BLaER1 (cell line): ENCODE measurements around the gene GRAMD1B.

Experiments
- H3K27ac ChIP-seq: shearing (Covaris generic); formaldehyde crosslinking; 2 replicates; pipeline ENCODE4 v1.8.1; 2022
- H3K27me3 ChIP-seq: shearing (Covaris generic); formaldehyde crosslinking; 2 replicates; pipeline ENCODE4 v1.8.1; 2022
- H3K36me3 ChIP-seq: shearing (Covaris generic); formaldehyde crosslinking; 2 replicates; pipeline ENCODE4 v1.8.1; 2022
- H3K4me1 ChIP-seq: shearing (Covaris generic); formaldehyde crosslinking; 2 replicates; pipeline ENCODE4 v1.8.1; 2022
- H3K4me2 ChIP-seq: shearing (Covaris generic); formaldehyde crosslinking; 2 replicates; pipeline ENCODE4 v1.8.1; 2022
- H3K4me3 ChIP-seq: shearing (Covaris generic); formaldehyde crosslinking; 2 replicates; pipeline ENCODE4 v1.8.1; 2022
- H3K9ac ChIP-seq: shearing (Covaris generic); formaldehyde crosslinking; 2 replicates; pipeline ENCODE4 v1.8.1; 2022
- H3K9me3 ChIP-seq: shearing (Covaris generic); formaldehyde crosslinking; 2 replicates; pipeline ENCODE4 v1.8.1; 2022
- H4K20me1 ChIP-seq: shearing (Covaris generic); formaldehyde crosslinking; 2 replicates; pipeline ENCODE4 v1.8.1; 2022
- Cebpa-rat ChIP-seq: shearing (Covaris generic); IDR thresholded peaks from 2 replicates; pipeline ENCODE4 v1.8.1; 2022

GRAMD1B gene

DNA sequence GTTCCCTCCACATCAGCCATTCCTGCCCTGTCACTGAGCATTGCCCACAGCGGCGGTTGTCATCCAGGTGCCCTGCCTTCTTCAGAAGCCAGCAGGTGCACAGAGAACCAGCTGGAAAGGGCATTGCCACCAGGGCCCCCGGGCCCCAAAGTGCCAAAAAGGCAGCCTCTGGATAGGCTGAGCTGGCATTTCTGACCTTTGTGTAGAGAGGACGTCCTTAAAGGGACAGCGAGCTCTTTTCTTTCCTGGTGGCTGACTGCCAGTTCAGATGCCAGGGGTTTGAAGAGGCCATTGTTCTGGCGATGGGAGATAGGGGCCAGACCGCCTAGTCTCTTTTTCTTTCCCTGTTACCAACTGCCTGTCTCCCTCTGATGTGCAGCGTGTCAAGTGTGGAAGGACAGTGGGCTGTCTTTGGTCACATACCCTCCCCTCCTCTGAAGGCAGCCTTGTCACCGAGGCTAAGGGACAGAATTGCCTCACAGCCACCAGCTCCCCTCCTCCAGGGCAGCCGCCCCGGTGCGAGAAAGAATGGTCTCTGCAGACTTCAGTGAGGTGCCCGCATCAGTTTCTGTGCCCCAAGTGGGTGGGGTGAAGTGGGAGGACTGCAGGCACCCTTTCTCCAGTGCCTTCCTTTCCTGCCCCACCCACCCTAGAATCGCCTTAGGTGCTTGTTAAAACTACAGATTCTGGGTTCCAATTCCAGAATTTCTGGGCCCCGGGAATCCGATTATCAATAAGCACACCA lies 114.7 kb downstream of the GRAMD1B start:
- H3K36me3 ChIP-seq: no peaks in the 10 kb centered on the region
- H3K27ac ChIP-seq: no peak overlapping the region; the same call in 1 of the 2 replicates
- H3K4me1 ChIP-seq: peaks cover 68% of the 10 kb centered on the region
- H4K20me1 ChIP-seq: peaks cover 61% of the 10 kb centered on the region
- no peaks in the 10 kb centered on the region for H3K27me3 ChIP-seq
- no peak overlapping the region for H3K4me3 ChIP-seq
- H3K9me3 ChIP-seq: no peaks in the 10 kb centered on the region
- H3K4me2 ChIP-seq: peak overlapping the region; percentile 83
- no peak overlapping the region for H3K9ac ChIP-seq
- TF ChIP-seq Cebpa-rat: no peak

DNA sequence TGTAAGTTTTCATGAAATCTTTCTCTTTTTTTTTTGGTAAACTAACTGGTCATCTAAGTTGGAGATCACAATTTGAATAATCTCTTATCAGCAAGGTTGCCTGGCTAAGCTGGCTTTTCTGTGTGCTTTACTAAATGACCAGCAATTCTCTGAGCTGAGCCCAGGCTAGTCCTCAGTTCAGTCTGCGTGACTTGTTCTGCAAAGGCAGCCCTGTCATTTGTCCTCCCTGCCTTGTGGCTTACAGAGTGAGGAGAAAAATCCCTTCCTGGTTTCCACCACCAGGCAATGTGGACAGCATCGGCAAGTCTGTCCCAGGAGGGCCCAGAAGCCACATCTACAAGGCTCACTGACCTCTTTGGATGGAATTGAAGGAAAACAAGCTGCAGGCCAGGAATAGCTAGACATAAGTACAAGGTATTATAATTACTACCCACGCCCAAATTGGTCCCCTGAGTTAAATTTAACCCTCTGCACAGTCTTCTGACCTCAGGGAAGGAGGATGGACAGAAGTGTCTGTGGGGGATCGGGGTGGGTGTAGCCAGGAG lies 115.7 kb downstream of the GRAMD1B start:
- no peak overlapping the region for H3K27ac ChIP-seq
- peaks cover 70% of the 10 kb centered on the region for H4K20me1 ChIP-seq

DNA sequence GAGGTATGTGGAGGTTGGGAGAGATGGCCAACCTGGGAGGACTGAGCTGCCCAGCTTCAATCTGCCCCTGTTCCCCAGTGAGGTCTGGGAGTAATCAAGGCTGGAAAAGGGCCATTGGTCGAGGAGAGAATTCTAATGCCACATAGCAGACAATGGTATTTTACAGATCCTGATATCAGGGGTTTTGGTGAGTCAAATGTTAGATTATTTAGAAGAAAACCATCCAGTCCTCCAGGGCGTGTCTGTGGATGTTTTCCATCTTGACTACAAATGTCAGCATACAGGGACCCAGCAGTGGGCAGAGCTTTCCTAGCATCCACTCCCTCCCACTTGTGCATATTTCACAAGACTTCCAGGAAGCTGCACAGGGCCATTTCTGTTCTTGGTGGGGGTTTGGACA lies 116.4 kb downstream of the GRAMD1B start:
- no peak for TF ChIP-seq Cebpa-rat
- H3K9me3 ChIP-seq: no peaks in the 10 kb centered on the region
- H3K4me1 ChIP-seq: peaks cover 69% of the 10 kb centered on the region
- no peaks in the 10 kb centered on the region for H3K27me3 ChIP-seq
- H3K4me3 ChIP-seq: no peak overlapping the region
- H3K9ac ChIP-seq: no peak overlapping the region
- H4K20me1 ChIP-seq: peaks cover 75% of the 10 kb centered on the region
- H3K36me3 ChIP-seq: no peaks in the 10 kb centered on the region
- H3K27ac ChIP-seq: no peak overlapping the region
- H3K4me2 ChIP-seq: peak overlapping the region; percentile 83

More for the DNA sequence above, 115.7 kb downstream of the GRAMD1B start:
- no peak for TF ChIP-seq Cebpa-rat
- no peaks in the 10 kb centered on the region for H3K27me3 ChIP-seq
- no peak overlapping the region for H3K4me3 ChIP-seq
- H3K9me3 ChIP-seq: no peaks in the 10 kb centered on the region
- H3K36me3 ChIP-seq: no peaks in the 10 kb centered on the region
- 0 out of 2 replicates have a peak overlapping the region, but pooled peaks have one; percentile 39 for H3K9ac ChIP-seq
- H3K4me1 ChIP-seq: peaks cover 72% of the 10 kb centered on the region
- H3K4me2 ChIP-seq: peak overlapping the region; percentile 83

DNA sequence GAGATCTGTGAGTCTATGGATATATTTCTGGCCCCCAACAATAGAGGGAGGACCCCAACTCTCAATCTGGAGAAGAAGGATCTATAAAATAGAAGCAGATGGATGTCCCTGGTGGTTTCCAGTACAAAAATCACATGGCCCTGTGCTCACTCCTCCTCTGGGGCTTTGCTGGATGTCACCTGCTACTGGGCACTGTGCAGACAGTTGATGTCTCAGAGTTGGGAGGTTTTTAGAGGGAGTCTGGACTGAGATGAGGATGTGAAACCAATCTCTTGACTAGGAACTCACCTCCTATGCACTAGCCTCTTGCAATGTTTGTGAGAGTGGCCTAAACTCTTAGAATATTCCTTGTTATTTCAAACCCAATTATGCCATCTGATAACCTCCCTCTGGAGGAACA lies 117.1 kb downstream of the GRAMD1B start:
- Histone ChIP-seq H3K27me3 (no peaks in the 10 kb centered on the region), H3K4me1 (peaks cover 62% of the 10 kb centered on the region), H4K20me1 (peaks cover 77% of the 10 kb centered on the region), H3K36me3 (no peaks in the 10 kb centered on the region), H3K4me2 (peak overlapping the region; percentile 83), H3K4me3 (no peak overlapping the region), H3K9me3 (no peaks in the 10 kb centered on the region), H3K27ac (no peak overlapping the region), H3K9ac (no peak overlapping the region)
- no peak for TF ChIP-seq Cebpa-rat

DNA sequence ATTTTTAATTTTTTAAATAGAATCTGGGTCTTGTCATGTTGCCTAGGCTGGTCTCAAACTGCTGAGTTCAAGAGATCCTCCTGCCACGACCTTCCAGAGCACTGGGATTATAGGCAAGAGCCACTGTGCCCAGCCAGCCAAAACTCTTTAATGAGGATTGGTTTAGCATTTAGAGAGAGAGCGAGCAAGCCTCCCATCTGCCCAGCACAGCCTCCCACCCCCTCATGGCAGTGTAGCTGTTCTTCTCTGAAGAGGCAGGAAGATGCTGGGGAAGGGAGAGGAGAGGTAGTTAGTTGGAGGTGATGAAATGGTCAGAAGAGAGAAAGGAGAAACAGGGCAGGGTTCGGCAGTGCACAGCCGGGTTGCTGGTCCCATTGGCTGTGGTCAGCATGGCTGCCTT lies 118.7 kb downstream of the GRAMD1B start:
- no peak overlapping the region for H3K4me2 ChIP-seq
- no peak overlapping the region for H3K9ac ChIP-seq
- H3K4me3 ChIP-seq: no peak overlapping the region
- peaks cover 77% of the 10 kb centered on the region for H4K20me1 ChIP-seq
- H3K27ac ChIP-seq: no peak overlapping the region
- no peaks in the 10 kb centered on the region for H3K9me3 ChIP-seq
- no peak for TF ChIP-seq Cebpa-rat
- H3K4me1 ChIP-seq: peaks cover 49% of the 10 kb centered on the region
- H3K36me3 ChIP-seq: no peaks in the 10 kb centered on the region
- H3K27me3 ChIP-seq: no peaks in the 10 kb centered on the region

DNA sequence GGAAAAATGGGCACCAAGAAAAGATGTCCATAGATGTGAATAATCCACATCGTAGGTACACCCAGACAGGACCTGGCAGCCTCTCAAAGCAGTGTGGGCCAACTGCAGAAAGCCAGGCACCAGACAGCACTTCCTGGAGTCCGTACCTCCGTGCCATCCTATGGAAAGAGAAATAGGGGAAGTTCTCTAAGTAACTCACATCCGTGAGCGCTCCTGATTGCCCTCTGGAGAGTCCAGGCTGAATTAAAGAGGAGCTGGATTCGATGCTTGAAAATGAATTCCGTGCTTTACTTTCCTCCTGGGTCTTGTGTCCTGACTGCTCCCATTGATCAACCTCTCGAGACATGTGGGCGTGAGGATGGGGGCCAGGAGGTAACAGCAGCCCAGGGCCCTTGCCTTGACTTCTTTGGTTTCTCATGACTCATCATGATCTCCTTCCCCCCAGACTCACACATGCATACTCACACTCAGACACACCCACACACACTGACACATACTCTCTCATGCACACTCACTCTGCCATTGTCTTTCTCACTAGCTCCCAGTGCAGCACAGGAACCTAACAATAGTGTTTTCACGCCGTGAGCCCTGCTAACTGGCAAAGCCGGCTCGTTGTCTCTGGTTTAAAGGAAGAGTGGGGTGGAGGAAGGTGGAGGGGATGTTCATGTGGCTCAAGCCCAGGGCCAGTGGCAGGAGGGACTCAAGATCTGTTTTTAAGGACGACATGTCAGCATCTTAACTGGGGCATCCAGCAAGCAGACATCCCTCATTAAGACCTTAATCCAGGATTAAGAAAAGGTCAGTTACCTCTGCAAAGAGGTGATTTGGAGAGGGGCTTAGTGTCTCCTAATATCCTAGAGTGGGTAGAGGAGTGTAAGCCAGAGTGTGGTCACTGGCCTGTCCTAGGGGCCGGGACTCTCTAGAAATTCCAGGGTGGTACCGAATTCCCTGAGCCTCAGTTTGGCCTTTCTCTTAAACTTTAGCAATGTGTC lies 120.2 kb downstream of the GRAMD1B start:
- H3K27me3 ChIP-seq: no peaks in the 10 kb centered on the region
- H3K4me1 ChIP-seq: peaks cover 35% of the 10 kb centered on the region
- peaks cover 77% of the 10 kb centered on the region for H4K20me1 ChIP-seq
- no peak overlapping the region for H3K4me3 ChIP-seq
- no peak for TF ChIP-seq Cebpa-rat
- H3K27ac ChIP-seq: no peak overlapping the region
- no peak overlapping the region for H3K4me2 ChIP-seq
- H3K9me3 ChIP-seq: no peaks in the 10 kb centered on the region
- no peaks in the 10 kb centered on the region for H3K36me3 ChIP-seq
- H3K9ac ChIP-seq: no peak overlapping the region

DNA sequence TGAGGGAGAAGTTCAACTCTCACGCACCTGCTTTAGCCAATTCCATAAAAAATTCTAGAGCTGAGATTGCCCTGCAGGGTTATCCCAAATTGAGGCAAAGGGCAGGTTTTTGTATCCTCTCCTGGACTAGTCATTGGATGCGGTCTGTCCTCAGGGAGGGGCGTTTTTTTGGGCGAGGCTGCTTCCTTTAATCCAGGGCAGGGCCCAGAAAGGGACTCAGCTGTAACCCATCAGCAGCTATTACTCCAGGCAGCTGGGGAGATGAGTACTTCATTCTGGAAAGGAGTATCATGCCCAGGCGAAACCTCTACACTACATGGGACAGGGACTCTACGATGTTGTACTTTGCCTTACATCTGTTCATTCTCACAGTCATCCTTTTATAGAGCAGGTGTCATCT lies 121.0 kb downstream of the GRAMD1B start:
- Histone ChIP-seq H3K4me1 (peaks cover 26% of the 10 kb centered on the region), H3K9me3 (no peaks in the 10 kb centered on the region), H4K20me1 (peaks cover 77% of the 10 kb centered on the region), H3K4me2 (no peak overlapping the region), H3K27ac (no peak overlapping the region), H3K36me3 (no peaks in the 10 kb centered on the region), H3K9ac (no peak overlapping the region), H3K4me3 (no peak overlapping the region), H3K27me3 (no peaks in the 10 kb centered on the region)
- no peak for TF ChIP-seq Cebpa-rat

DNA sequence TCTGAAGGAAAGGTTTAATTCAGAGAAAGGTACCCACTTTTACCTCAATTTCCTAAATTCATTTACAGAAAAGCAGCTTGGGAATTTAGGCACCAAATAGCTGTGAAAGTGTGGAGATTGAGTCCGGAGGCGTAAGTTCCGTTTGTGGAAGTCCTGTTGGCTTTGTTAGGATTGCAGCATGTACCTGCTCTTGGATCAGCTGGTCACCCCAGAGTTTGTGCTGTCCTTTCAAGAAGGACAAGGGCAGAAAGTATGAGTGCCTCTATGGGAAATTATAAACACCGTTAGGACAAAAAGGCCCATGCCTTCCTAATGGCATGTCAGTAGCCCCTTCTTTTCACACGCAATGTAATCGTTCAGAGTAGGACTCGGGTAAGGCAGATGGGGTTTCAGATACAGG lies 126.6 kb downstream of the GRAMD1B start:
- peaks cover 96% of the 10 kb centered on the region for H4K20me1 ChIP-seq
- H3K9ac ChIP-seq: no peak overlapping the region
- H3K36me3 ChIP-seq: no peaks in the 10 kb centered on the region
- peaks cover 23% of the 10 kb centered on the region for H3K4me1 ChIP-seq
- no peaks in the 10 kb centered on the region for H3K9me3 ChIP-seq
- no peak for TF ChIP-seq Cebpa-rat
- no peak overlapping the region for H3K4me3 ChIP-seq
- no peak overlapping the region for H3K27ac ChIP-seq
- H3K4me2 ChIP-seq: no peak overlapping the region
- no peaks in the 10 kb centered on the region for H3K27me3 ChIP-seq

DNA sequence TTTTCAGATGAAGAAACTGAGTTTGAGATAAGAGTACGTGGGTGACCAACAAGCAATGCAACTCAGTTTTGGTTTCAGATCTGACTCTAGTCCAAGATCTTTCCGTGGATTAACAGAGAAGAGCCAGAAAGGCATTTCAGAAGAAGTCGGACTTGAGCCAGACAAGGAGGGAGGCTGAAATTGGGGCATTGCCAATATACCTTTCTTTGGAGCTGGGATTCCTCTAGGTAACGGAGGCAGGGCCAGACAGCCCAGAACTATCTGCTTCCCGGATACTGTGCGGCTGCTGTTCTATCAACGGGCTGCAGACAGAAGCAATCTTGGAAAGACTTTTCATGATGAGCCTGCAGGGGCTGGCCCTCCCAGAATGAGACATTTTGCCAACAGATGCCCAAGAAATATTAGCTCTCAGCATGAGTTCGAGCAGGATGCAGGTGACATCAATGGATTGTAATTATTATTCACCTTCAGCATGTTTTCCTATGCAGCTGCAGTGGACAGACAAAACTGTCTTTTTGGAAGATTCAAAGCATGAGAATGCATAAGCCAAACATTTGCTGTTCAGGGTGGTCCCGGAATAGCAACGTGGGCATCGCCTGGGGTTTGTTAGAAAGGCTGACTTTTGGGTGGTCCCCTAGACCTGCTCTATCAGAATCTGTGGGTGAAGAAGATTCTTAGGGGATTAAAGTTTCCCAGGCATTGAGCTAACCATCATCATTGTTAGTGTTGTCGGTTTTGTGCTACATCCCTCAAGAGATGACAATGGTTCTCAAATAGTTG lies 128.7 kb downstream of the GRAMD1B start:
- Histone ChIP-seq H3K4me3 (no peak overlapping the region), H3K4me1 (peaks cover 44% of the 10 kb centered on the region), H3K9ac (no peak overlapping the region), H3K27ac (no peak overlapping the region), H3K27me3 (no peaks in the 10 kb centered on the region), H3K36me3 (no peaks in the 10 kb centered on the region), H3K4me2 (no peak overlapping the region), H3K9me3 (no peaks in the 10 kb centered on the region), H4K20me1 (peaks cover 82% of the 10 kb centered on the region)
- no peak for TF ChIP-seq Cebpa-rat
